ENCODE results near the gene FGFR2. TPM values are rescaled to one million over a fixed set of nuclear protein-coding genes. Genes with fewer than 3 reads are reported as not detected.

FGFR2 gene
- polyA plus RNA-seq, 1 of the 3 experiments (the other 2 are of a cell fraction) = 0.02 TPM

- Histone ChIP-seq H3K9ac (no peak overlapping the region), H3K4me3 (ENCODE audit: low read depth in 2 of 2, low read length in 1 of 2) (no peak overlapping the region), H3K4me2 (no peak overlapping the region), H3K79me2 (ENCODE audit: insufficient read depth) (no peaks in the 10 kb centered on the region), H3K27ac (ENCODE audit: low read depth in 2 of 2, low read length in 1 of 2) (no peak overlapping the region), H3K4me1 (ENCODE audit: control insufficient read depth in 1 of 2, insufficient read depth in 2 of 2, low read depth in 1 of 2, low read length in 1 of 2) (no peaks in the 10 kb centered on the region), H3K36me3 (replicated peaks in 1 of 2; ENCODE audit: control insufficient read depth in 1 of 2, insufficient read depth in 2 of 2, low read length in 1 of 2) (no peaks in the 10 kb centered on the region), H3K9me2 (no peaks in the 10 kb centered on the region), H3F3A (replicated peaks; ENCODE audit: insufficient read depth) (no peaks in the 10 kb centered on the region), H2AFZ (ENCODE audit: low read depth) (no peak overlapping the region), H3K27me3 (ENCODE audit: insufficient read depth) (no peaks in the 10 kb centered on the region), H4K20me1 (ENCODE audit: insufficient read depth) (no peaks in the 10 kb centered on the region), H3K9me3 (no peaks in the 10 kb centered on the region)
- CTCF ChIA-PET = interaction anchor here (0.5 kb wide), 1 partner anchor 20 kb away, joined by 3 read pairs; no protein-coding TSS in a partner anchor
- WGBS (ENCODE audit: low lambda C conversion rate) = 71% methylated on average over 3 of the region's 3 CpGs
- POLR2A ChIA-PET = no interaction called here
- DNase-seq = no peak
- TF ChIP-seq FOSL2 (IDR thresholded peaks at IDR 0.05; ENCODE audit: borderline replicate concordance, low read depth) (no peak), TAF1 (IDR thresholded peaks at IDR 0.05; ENCODE audit: borderline replicate concordance, low read depth, low read length) (no peak), RCOR1 (IDR thresholded peaks at IDR 0.05; ENCODE audit: low read length) (no peak)
Observed at GRCh38 chr10:121589553-121589952, 8.7 kb downstream of the FGFR2 start.

- H3K9me2 ChIP-seq = no peaks in the 10 kb centered on the region
- no peak overlapping the region for H3K27ac ChIP-seq (ENCODE audit: low read depth in 2 of 2, low read length in 1 of 2)
- H3K79me2 ChIP-seq (ENCODE audit: insufficient read depth) = no peaks in the 10 kb centered on the region
- no peak overlapping the region for H3K9ac ChIP-seq
- 31% methylated on average over 1 of the region's 1 CpG for WGBS (ENCODE audit: low lambda C conversion rate)
- H3K4me2 ChIP-seq = no peak overlapping the region
- H3K27me3 ChIP-seq (ENCODE audit: insufficient read depth) = no peaks in the 10 kb centered on the region
- no peaks in the 10 kb centered on the region for H3K36me3 ChIP-seq (replicated peaks in 1 of 2; ENCODE audit: control insufficient read depth in 1 of 2, insufficient read depth in 2 of 2, low read length in 1 of 2)
- no peaks in the 10 kb centered on the region for H4K20me1 ChIP-seq (ENCODE audit: insufficient read depth)
- no peaks in the 10 kb centered on the region for H3K9me3 ChIP-seq
- ChIA-PET CTCF (no interaction called here), POLR2A (no interaction called here)
- H2AFZ ChIP-seq (ENCODE audit: low read depth) = no peak overlapping the region
- no peaks in the 10 kb centered on the region; a peak in 1 of 4 replicates for H3K4me1 ChIP-seq (ENCODE audit: control insufficient read depth in 1 of 2, insufficient read depth in 2 of 2, low read depth in 1 of 2, low read length in 1 of 2)
- no peak for DNase-seq
- no peak for TF ChIP-seq RCOR1 (IDR thresholded peaks at IDR 0.05; ENCODE audit: low read length)
- TF ChIP-seq ZBTB33 (IDR thresholded peaks at IDR 0.05; ENCODE audit: borderline replicate concordance, low read depth) = no peak
- TF ChIP-seq USF1 (IDR thresholded peaks at IDR 0.05; ENCODE audit: borderline replicate concordance, low read depth) = no peak
- TF ChIP-seq POLR2AphosphoS5 (IDR thresholded peaks at IDR 0.05; ENCODE audit: low read depth, low read length) = no peak
- no peaks in the 10 kb centered on the region for H3F3A ChIP-seq (replicated peaks; ENCODE audit: insufficient read depth)
- no peak overlapping the region for H3K4me3 ChIP-seq (ENCODE audit: low read depth in 2 of 2, low read length in 1 of 2)
Observed at GRCh38 chr10:121583857-121584256, 14.4 kb downstream of the FGFR2 start.

- Histone ChIP-seq H3K27me3 (ENCODE audit: insufficient read depth) (no peaks in the 10 kb centered on the region), H3K9ac (no peak overlapping the region), H3K9me3 (no peaks in the 10 kb centered on the region), H3K4me2 (no peak overlapping the region), H3K27ac (ENCODE audit: low read depth in 2 of 2, low read length in 1 of 2) (no peak overlapping the region), H2AFZ (ENCODE audit: low read depth) (no peak overlapping the region), H3K4me1 (ENCODE audit: control insufficient read depth in 1 of 2, insufficient read depth in 2 of 2, low read depth in 1 of 2, low read length in 1 of 2) (no peaks in the 10 kb centered on the region; a peak in 1 of 4 replicates), H3K4me3 (ENCODE audit: low read depth in 2 of 2, low read length in 1 of 2) (no peak overlapping the region), H3K79me2 (ENCODE audit: insufficient read depth) (no peaks in the 10 kb centered on the region), H3F3A (replicated peaks; ENCODE audit: insufficient read depth) (no peaks in the 10 kb centered on the region), H3K9me2 (no peaks in the 10 kb centered on the region), H3K36me3 (replicated peaks in 1 of 2; ENCODE audit: control insufficient read depth in 1 of 2, insufficient read depth in 2 of 2, low read length in 1 of 2) (no peaks in the 10 kb centered on the region), H4K20me1 (ENCODE audit: insufficient read depth) (no peaks in the 10 kb centered on the region)
- no peak for DNase-seq
- ChIA-PET CTCF (interaction anchor here (1.0 to 1.2 kb wide), 3 partner anchors 8 to 26 kb away, joined by 3 to 5 read pairs (median 3); no protein-coding TSS in a partner anchor), POLR2A (no interaction called here)
- WGBS (ENCODE audit: low lambda C conversion rate) = 44% methylated on average over 6 of the region's 6 CpGs
- TF ChIP-seq FOXM1 (IDR thresholded peaks at IDR 0.05; ENCODE audit: low read depth) (no peak), ZBTB33 (IDR thresholded peaks at IDR 0.05; ENCODE audit: borderline replicate concordance, low read depth) (no peak), USF1 (IDR thresholded peaks at IDR 0.05; ENCODE audit: borderline replicate concordance, low read depth) (no peak), POLR2AphosphoS5 (IDR thresholded peaks at IDR 0.05; ENCODE audit: low read depth, low read length) (no peak), FOSL2 (IDR thresholded peaks at IDR 0.05; ENCODE audit: borderline replicate concordance, low read depth) (no peak), RFX5 (IDR thresholded peaks at IDR 0.05; ENCODE audit: low read length) (no peak), TCF12 (IDR thresholded peaks at IDR 0.05) (no peak), GATA2 (CRISPR knock-in tag; IDR thresholded peaks at IDR 0.05) (no peak), USF2 (IDR thresholded peaks at IDR 0.05; ENCODE audit: borderline replicate concordance, low read depth, low read length) (no peak), PBX3 (IDR thresholded peaks at IDR 0.05) (no peak)
Observed at GRCh38 chr10:121583258-121583657, 15.0 kb downstream of the FGFR2 start.

All from SK-N-SH (cell line).